ENCODE measurements around the gene GIMAP1.

- TF ChIP-seq POLR2A (IDR thresholded peaks at IDR 0.05) (no peak), CTCF (IDR thresholded peaks at IDR 0.05) (no peak)
Measured at GRCh38 chr7:150715293-150715692, 1.1 kb upstream of the GIMAP1 start.
